ENCODE results near the gene COMMD6.

Gene COMMD6

DNA sequence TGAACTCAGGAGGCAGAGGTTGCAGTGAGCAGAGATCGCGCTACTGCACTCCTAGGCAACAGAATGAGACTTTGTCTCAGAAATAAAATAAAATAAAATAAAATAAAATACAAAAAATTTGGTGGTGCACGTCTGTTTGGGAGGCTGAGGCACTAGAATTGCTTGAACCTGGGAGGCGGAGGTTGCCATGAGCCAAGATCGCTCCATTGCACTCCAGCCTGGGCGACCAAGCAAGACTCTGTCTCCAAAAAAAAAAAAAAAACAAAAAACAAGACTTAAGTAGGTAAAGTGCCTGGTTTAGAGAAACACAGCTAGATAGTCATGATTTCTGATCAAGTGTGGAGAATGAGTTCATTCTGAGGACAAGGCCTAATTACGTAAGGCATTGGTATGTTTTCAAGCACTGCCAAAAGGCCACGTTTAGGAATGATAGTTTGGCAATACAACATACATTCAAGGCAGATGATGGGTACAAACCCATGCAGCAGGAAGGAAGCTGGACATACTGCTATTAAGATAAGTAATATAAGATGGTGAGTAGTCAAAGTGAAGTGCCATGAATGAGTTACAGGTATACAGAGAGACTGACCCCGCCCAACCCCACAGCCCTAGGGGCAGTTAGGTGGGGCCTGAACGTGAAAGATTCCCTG, 7.2 kb upstream of the COMMD6 start:
- Histone ChIP-seq H3K79me1 (replicated peaks; ENCODE audit: low read length, poor library complexity, severe bottlenecking) (peaks cover 1% of the 10 kb centered on the region), H4K8ac (ENCODE audit: low read length) (no peak overlapping the region), H3K18ac (ENCODE audit: low read depth in 1 of 2, low read length in 2 of 2) (no peak overlapping the region), H3K23ac (ENCODE audit: low read length in 2 of 2) (no peak overlapping the region), H3K9me3 (ENCODE audit: control insufficient read depth, low read length) (no peaks in the 10 kb centered on the region), H2BK12ac (ENCODE audit: low read length in 2 of 2) (no peak overlapping the region), H3K4ac (ENCODE audit: low read depth in 1 of 2, low read length in 2 of 2) (no peak overlapping the region), H3K14ac (ENCODE audit: low read length in 2 of 2) (no peak overlapping the region), H2BK15ac (ENCODE audit: low read depth, poor library complexity, severe bottlenecking) (no peak overlapping the region), H3K36me3 (ENCODE audit: control insufficient read depth in 1 of 2, insufficient read depth in 2 of 2, low read depth in 1 of 2, low read length in 2 of 2) (no peaks in the 10 kb centered on the region), H3K27ac (ENCODE audit: low read length, poor library complexity, severe bottlenecking) (no peak overlapping the region), H3K27me3 (ENCODE audit: control insufficient read depth in 1 of 2, insufficient read depth in 1 of 2, low read length in 2 of 2) (no peaks in the 10 kb centered on the region), H2BK120ac (ENCODE audit: low read depth, low read length) (no peak overlapping the region), H4K91ac (ENCODE audit: low read length) (no peak overlapping the region), H2AFZ (ENCODE audit: low read depth, low read length) (no peak overlapping the region), H3K4me2 (ENCODE audit: low read length, poor library complexity, severe bottlenecking) (no peak overlapping the region), H3K9ac (ENCODE audit: low read length) (no peak overlapping the region), H3K4me3 (ENCODE audit: insufficient read depth in 1 of 2, low read depth in 1 of 2, low read length in 2 of 2) (no peak overlapping the region), H2AK5ac (ENCODE audit: low read length, severe bottlenecking) (no peak overlapping the region), H3K4me1 (ENCODE audit: control insufficient read depth, insufficient read depth, low read depth, low read length) (no peaks in the 10 kb centered on the region), H2BK5ac (ENCODE audit: low read depth, low read length, poor library complexity, severe bottlenecking) (no peak overlapping the region)
- 75% methylated on average over 5 of the region's 10 CpGs for WGBS
- peak; percentile 64 for DNase-seq

DNA sequence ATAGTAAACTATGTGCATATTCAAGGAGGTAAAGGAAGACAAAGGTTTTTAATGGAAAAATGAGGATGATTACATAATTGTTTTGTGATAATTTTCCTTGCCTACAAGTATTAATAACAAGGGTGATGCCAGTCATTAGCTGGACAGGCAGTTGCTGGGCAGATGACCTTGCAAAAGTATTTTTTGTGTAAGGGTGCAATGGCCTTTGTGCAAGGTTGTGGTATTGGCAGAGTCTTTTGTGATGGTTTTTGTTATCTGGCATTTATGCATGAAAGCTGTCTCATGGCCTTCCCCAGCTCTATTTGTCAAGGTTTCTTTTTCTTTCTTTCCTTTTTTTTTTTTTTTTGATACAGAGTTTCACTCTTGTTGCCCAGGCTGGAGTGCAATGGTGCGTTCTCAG, 4.3 kb upstream of the COMMD6 start:
- Histone ChIP-seq H2AK5ac (ENCODE audit: low read length, severe bottlenecking) (no peak overlapping the region), H2BK12ac (ENCODE audit: low read length in 2 of 2) (no peak overlapping the region), H4K8ac (ENCODE audit: low read length) (no peak overlapping the region), H3K36me3 (ENCODE audit: control insufficient read depth in 1 of 2, insufficient read depth in 2 of 2, low read depth in 1 of 2, low read length in 2 of 2) (no peaks in the 10 kb centered on the region), H3K23ac (ENCODE audit: low read length in 2 of 2) (no peak overlapping the region), H3K18ac (ENCODE audit: low read depth in 1 of 2, low read length in 2 of 2) (no peak overlapping the region), H4K91ac (ENCODE audit: low read length) (no peak overlapping the region), H2BK5ac (ENCODE audit: low read depth, low read length, poor library complexity, severe bottlenecking) (no peak overlapping the region), H3K4me2 (ENCODE audit: low read length, poor library complexity, severe bottlenecking) (no peak overlapping the region), H3K9ac (ENCODE audit: low read length) (no peak overlapping the region), H3K4me1 (ENCODE audit: control insufficient read depth, insufficient read depth, low read depth, low read length) (no peaks in the 10 kb centered on the region), H2BK120ac (ENCODE audit: low read depth, low read length) (no peak overlapping the region), H3K4ac (ENCODE audit: low read depth in 1 of 2, low read length in 2 of 2) (no peak overlapping the region), H3K9me3 (ENCODE audit: control insufficient read depth, low read length) (no peaks in the 10 kb centered on the region), H3K27ac (ENCODE audit: low read length, poor library complexity, severe bottlenecking) (no peak overlapping the region), H2BK15ac (ENCODE audit: low read depth, poor library complexity, severe bottlenecking) (no peak overlapping the region), H3K14ac (ENCODE audit: low read length in 2 of 2) (no peak overlapping the region), H2AFZ (ENCODE audit: low read depth, low read length) (no peak overlapping the region), H3K79me1 (replicated peaks; ENCODE audit: low read length, poor library complexity, severe bottlenecking) (peaks cover 3% of the 10 kb centered on the region), H3K4me3 (ENCODE audit: insufficient read depth in 1 of 2, low read depth in 1 of 2, low read length in 2 of 2) (no peak overlapping the region), H3K27me3 (ENCODE audit: control insufficient read depth in 1 of 2, insufficient read depth in 1 of 2, low read length in 2 of 2) (no peaks in the 10 kb centered on the region)
- DNase-seq, result no peak
- 83% methylated on average over 1 of the region's 1 CpG for WGBS

DNA sequence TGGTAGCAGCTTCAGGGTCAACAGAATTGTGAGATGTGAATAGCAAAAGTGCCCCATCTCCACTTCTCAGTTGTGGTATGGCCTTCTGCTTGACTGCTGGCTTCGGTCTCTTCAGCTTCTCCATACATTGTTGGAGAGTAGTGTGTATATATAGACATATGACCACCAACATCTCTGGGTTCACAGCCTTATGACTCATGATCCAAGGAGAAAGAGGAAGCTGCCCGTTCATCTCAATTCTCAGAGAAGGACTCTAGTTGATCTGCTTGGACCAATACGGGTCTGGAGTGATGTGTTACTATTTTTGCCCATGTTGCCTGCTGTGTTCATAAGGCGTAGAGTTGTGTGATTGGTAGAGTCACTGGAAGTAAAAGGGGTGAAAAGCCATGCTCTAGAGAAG, 3.6 kb upstream of the COMMD6 start:
- no peak overlapping the region for H2BK5ac ChIP-seq (ENCODE audit: low read depth, low read length, poor library complexity, severe bottlenecking)
- H2BK12ac ChIP-seq (ENCODE audit: low read length in 2 of 2), result no peak overlapping the region
- no peak overlapping the region for H2BK120ac ChIP-seq (ENCODE audit: low read depth, low read length)
- H4K91ac ChIP-seq (ENCODE audit: low read length), result no peak overlapping the region
- H3K4me3 ChIP-seq (ENCODE audit: insufficient read depth in 1 of 2, low read depth in 1 of 2, low read length in 2 of 2), result no peak overlapping the region
- no peak overlapping the region for H3K4me2 ChIP-seq (ENCODE audit: low read length, poor library complexity, severe bottlenecking)
- no peak overlapping the region for H3K18ac ChIP-seq (ENCODE audit: low read depth in 1 of 2, low read length in 2 of 2)
- no peak overlapping the region for H2AFZ ChIP-seq (ENCODE audit: low read depth, low read length)
- H3K4me1 ChIP-seq (ENCODE audit: control insufficient read depth, insufficient read depth, low read depth, low read length), result peaks cover 2% of the 10 kb centered on the region
- no peaks in the 10 kb centered on the region for H3K27me3 ChIP-seq (ENCODE audit: control insufficient read depth in 1 of 2, insufficient read depth in 1 of 2, low read length in 2 of 2)
- H4K8ac ChIP-seq (ENCODE audit: low read length), result no peak overlapping the region
- H3K4ac ChIP-seq (ENCODE audit: low read depth in 1 of 2, low read length in 2 of 2), result no peak overlapping the region
- H3K14ac ChIP-seq (ENCODE audit: low read length in 2 of 2), result no peak overlapping the region
- no peak overlapping the region for H2BK15ac ChIP-seq (ENCODE audit: low read depth, poor library complexity, severe bottlenecking)
- H3K27ac ChIP-seq (ENCODE audit: low read length, poor library complexity, severe bottlenecking), result no peak overlapping the region
- H3K9ac ChIP-seq (ENCODE audit: low read length), result no peak overlapping the region
- peaks cover 5% of the 10 kb centered on the region for H3K79me1 ChIP-seq (replicated peaks; ENCODE audit: low read length, poor library complexity, severe bottlenecking)
- H2AK5ac ChIP-seq (ENCODE audit: low read length, severe bottlenecking), result no peak overlapping the region
- no peaks in the 10 kb centered on the region for H3K9me3 ChIP-seq (ENCODE audit: control insufficient read depth, low read length)
- DNase-seq, result peak; percentile 24
- 72% methylated on average over 3 of the region's 4 CpGs for WGBS
- H3K36me3 ChIP-seq (ENCODE audit: control insufficient read depth in 1 of 2, insufficient read depth in 2 of 2, low read depth in 1 of 2, low read length in 2 of 2), result peaks cover 0 to 1% of the 10 kb centered on the region in 2 experiments
- no peak overlapping the region for H3K23ac ChIP-seq (ENCODE audit: low read length in 2 of 2)

DNA sequence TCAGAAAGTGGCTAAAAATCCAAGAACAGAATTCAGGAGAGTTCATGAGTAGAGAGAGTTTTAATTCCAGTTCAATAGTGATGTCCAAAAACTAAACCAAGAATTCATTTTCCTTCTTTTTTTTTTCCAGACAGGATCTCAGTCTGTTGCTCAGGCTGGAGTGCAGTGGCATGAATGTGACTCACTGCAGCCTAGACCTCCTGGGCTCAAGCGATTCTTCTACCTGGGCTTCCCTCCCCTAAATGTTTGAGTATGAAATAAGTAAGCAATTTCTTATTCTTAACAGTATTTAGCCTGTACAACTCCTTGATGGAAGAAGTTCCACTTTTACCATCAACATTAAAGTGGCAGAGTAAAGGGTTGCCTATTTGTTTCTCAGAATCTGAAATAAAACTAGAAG, 3.8 kb downstream of the COMMD6 start:
- Histone ChIP-seq H3K79me1 (replicated peaks; ENCODE audit: low read length, poor library complexity, severe bottlenecking) (peaks cover 23% of the 10 kb centered on the region), H2AK5ac (ENCODE audit: low read length, severe bottlenecking) (no peak overlapping the region), H3K23ac (ENCODE audit: low read length in 2 of 2) (no peak overlapping the region)

More for the DNA sequence above, 3.8 kb downstream of the COMMD6 start:
- Histone ChIP-seq H3K4me2 (ENCODE audit: low read length, poor library complexity, severe bottlenecking) (no peak overlapping the region), H3K27ac (ENCODE audit: low read length, poor library complexity, severe bottlenecking) (no peak overlapping the region), H4K91ac (ENCODE audit: low read length) (no peak overlapping the region), H3K4me1 (ENCODE audit: control insufficient read depth, insufficient read depth, low read depth, low read length) (peaks cover 2% of the 10 kb centered on the region), H2AFZ (ENCODE audit: low read depth, low read length) (no peak overlapping the region), H3K18ac (ENCODE audit: low read depth in 1 of 2, low read length in 2 of 2) (no peak overlapping the region), H2BK12ac (ENCODE audit: low read length in 2 of 2) (no peak overlapping the region), H3K27me3 (ENCODE audit: control insufficient read depth in 1 of 2, insufficient read depth in 1 of 2, low read length in 2 of 2) (no peaks in the 10 kb centered on the region), H3K4me3 (ENCODE audit: insufficient read depth in 1 of 2, low read depth in 1 of 2, low read length in 2 of 2) (no peak overlapping the region), H3K9me3 (ENCODE audit: control insufficient read depth, low read length) (no peaks in the 10 kb centered on the region), H3K36me3 (ENCODE audit: control insufficient read depth in 1 of 2, insufficient read depth in 2 of 2, low read depth in 1 of 2, low read length in 2 of 2) (peaks cover 10 to 49% of the 10 kb centered on the region in 2 experiments), H3K4ac (ENCODE audit: low read depth in 1 of 2, low read length in 2 of 2) (no peak overlapping the region), H3K14ac (ENCODE audit: low read length in 2 of 2) (no peak overlapping the region), H2BK5ac (ENCODE audit: low read depth, low read length, poor library complexity, severe bottlenecking) (no peak overlapping the region), H2BK15ac (ENCODE audit: low read depth, poor library complexity, severe bottlenecking) (no peak overlapping the region), H3K9ac (ENCODE audit: low read length) (no peak overlapping the region), H2BK120ac (ENCODE audit: low read depth, low read length) (no peak overlapping the region), H4K8ac (ENCODE audit: low read length) (no peak overlapping the region)
- no CpG with 5 or more reads among the region's 1 CpG for WGBS
- no peak for DNase-seq
